GM18507 (cell line): ENCODE results near the gene CLMP.
A peak's percentile ranks its signal among the peaks of the same experiment; 100 is the strongest.
"Not testable (repeated sequence)": the region's sequence is repeated elsewhere in the genome, so short reads cannot be mapped to it uniquely, and the experiment has no call there.

Source experiments
- DNase-seq: peaks from one replicate; pipeline ENCODE4 v3.0.0; 2011; ENCODE audit warnings: low read depth; ENCODE audit not compliant: insufficient read length; ENCODE audit errors: extremely low spot score
- FAIRE-seq: peaks from 2 replicates; lab custom pipeline; 2011; peaks lifted over from hg19 to GRCh38; lab: Jason Lieb, UNC

The CLMP gene

DNA sequence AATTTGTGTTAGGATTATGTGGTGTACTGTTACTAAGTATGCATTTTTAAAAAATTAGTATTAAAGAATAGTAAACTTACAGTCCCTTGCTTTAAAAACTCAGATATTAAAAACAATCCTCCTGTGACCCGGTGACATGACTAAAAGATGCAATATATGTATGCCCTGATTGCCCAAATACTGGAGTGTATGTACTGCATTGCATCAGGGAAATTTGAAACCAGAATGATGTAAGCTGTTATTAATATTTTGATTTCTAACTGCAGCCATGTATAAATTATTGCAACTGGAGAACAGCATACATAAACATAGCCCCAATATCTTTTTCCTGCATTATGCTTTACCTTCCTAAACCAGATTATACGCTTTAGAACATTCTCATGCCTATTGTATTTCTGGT lies 129.4 kb downstream of the CLMP start:
- no peak for FAIRE-seq
- no peak for DNase-seq

DNA sequence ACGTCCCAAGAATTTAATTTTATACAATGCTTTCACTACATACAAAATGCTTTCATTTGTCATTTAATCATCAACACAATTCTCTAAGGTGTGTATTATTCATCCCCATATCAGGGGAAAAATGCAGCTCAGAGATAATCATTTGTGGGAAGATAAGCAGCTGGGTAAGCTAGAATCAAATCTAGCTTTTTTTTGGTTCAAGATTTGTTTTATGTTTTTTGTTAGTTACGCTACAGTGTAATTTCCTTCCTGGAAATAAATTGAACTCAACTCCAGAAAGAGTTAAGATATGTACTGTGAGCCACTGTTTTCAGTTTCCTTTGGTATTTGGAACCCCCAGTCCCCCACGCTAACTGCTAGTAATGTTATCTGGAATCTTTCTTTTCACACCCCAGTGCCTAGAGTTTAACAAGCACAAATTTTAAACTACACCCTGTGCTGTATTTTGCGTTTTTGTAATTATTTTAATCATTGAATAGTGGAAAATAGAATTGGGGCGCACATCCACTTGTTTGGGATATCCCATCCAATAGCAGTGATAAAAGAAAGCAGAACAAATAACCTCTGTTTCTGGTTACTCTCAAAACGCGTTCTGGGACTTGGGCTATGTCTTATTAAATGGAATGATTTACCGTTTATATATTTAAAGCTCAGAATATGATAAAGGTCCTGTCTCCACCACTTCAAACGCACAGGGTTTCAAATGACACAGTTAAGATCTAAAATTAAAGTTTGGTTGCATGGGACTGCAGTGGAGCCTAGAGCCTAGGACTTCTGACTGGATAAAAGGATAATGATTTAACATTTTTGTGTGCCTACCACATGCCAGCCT lies 131.0 kb downstream of the CLMP start:
- DNase-seq = no peak
- no peak for FAIRE-seq

DNA sequence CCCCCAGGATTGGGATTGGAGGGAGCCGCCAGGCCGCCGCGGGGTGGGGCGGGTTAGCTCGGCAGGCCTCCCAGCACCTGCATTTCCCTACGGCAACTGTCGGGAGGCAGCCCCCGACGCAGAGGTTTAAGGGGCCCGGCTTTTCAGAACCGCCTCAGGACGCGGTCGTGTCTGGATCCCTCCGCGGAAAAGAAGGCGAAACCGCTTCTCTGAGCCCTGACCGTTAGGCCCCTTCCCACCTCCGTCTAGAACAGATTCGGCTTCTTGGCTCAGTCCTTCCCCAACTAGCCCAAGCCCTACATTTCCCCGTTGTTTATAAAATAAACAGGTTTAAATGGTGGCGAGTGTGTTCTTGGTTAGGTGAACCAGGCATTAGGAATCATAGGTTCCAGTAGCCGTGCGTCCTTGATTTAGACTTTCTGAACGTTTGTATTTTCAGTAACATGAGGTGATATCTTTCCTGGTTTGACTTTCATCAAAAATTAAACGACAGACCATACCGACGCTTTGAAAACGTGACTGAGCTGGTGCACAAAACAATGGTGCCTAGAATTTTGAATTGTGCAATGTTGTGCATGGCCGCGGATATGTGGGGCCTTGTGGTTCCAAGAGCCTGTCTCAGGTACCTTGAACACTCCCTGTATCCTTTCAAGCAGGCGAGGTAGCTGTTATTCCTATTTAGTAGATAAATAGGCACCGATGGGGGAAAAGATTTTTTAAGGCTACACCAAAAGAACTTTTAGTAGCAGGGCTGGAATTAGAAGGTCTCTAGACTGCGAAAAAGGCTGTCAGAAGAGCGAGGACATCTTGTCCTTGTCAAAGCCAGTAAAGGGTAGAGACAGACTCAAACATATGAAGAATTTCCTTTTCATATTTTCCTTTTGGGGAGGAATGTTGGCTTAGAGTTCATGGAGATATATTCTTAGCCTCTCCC lies 131.9 kb downstream of the CLMP start:
- FAIRE-seq (no peak), DNase-seq (no peak)

DNA sequence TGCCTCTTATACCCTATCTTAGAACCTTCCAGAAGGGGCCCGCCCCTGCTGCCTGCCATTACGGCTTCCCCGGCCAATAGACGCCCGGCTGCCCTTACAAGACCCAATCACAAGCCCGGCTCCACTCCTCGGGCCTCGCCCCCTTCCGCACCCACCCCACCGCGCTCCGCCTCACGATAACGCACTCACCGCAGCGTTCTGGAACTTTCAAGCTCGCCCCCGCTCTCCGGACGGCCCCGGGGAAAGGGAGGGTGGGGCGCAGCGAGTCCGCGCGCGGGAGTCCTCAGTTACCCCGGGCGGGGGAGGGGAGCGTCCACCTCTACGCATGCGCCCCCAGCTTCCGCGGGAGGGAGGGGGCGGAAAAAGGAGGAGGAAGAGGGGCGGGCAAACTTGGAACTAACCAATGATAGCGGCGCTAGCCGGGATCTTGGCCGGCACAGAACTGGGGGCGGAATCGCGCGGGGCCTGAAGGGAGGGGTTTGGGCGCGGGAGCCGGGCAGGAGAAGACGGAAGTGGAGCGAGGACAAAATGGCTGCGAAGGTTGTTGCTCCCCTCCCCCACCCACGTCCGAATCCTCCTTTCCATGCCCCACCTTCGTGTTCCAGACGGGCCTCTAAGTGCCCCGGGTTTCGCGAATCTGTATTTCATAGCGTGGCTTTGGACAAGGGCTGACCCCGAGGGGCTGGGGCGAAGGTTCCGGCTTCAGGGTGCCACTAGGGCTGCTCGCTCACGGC lies 132.7 kb downstream of the CLMP start:
- peak; percentile 94 for FAIRE-seq
- peak; percentile 76 for DNase-seq

DNA sequence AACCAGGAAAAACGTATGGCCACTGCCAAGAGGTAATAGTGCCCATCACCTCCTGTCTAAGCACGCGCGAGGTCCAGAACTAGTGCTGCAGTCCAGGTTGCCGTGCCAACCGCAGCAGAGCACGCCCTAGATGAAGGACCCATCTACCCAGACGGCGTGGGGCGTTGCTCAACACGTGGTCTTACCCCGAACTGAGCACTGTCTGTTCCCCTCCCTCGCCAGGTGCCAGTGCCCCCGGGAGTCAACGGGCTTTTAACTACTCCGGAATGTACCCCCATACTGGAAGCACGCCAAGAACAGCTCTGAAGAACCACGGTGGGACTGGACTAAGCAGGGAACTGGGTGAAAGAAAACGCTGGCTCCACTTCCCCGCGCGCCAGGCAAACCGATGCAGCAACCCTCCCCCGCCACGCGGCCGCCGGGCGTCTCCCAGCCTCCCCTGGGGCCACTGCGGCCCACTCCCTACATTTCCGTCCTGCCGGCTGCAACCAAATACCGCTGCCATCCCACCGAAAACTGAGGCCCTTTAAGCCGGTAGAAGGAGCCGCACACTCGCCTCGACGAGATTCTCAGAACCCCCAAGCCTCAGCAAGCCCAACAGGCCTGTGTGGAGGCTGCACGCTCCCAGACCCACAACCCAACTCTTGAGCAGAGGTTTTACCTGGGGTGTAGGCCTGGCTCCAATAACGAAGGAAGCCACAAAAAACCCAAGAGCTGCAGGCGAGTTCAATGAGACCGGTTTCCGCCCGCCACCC lies 133.5 kb downstream of the CLMP start, which contains the start of gene HSPA8:
HSPA8 (minus strand) TSS at position 734 of the 755 bp plus-strand sequence. CDS start 812 bp downstream, outside the sequence.
- FAIRE-seq (no peak), DNase-seq (no peak)

- DNase-seq = no peak
- FAIRE-seq = no peak
Measured at GRCh38 chr11:123060277-123061000, 134.6 kb downstream of the CLMP start.

DNA sequence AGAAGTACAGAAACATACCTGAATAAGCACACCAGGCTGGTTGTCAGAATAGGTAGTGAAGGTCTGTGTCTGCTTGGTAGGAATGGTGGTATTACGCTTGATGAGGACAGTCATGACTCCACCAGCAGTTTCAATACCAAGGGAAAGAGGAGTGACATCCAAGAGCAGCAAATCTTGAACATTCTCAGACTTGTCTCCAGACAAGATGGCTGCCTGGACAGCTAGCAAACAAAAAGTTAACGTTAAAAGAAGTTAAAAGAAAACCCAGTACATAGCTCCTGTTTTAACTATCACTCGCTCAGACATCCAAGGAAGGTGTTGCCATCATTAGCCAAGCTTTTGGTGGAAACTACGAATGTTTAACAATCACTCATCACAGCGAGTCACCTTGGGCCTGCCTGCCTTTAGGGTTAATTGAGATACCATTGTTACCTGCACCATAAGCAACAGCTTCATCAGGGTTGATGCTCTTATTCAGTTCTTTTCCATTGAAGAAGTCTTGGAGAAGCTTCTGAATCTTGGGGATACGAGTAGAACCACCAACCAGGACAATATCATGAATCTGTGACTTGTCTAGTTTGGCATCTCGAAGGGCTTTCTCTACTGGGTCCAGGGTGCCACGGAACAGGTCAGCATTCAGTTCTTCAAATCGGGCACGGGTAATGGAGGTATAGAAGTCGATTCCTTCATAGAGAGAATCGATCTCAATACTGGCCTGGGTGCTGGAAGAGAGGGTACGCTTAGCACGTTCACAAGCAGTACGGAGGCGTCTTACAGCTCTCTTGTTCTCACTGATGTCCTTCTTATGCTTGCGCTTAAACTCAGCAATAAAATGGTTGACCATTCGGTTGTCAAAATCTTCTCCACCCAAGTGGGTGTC lies 135.8 kb downstream of the CLMP start:
- not testable (repeated sequence) for FAIRE-seq, DNase-seq

GRCh38 chr11:123057661-123058305 lies 137.3 kb downstream of the CLMP start:
- FAIRE-seq = no peak
- DNase-seq = no peak

GRCh38 chr11:123056835-123057491 lies 138.1 kb downstream of the CLMP start:
- FAIRE-seq = no peak

DNA sequence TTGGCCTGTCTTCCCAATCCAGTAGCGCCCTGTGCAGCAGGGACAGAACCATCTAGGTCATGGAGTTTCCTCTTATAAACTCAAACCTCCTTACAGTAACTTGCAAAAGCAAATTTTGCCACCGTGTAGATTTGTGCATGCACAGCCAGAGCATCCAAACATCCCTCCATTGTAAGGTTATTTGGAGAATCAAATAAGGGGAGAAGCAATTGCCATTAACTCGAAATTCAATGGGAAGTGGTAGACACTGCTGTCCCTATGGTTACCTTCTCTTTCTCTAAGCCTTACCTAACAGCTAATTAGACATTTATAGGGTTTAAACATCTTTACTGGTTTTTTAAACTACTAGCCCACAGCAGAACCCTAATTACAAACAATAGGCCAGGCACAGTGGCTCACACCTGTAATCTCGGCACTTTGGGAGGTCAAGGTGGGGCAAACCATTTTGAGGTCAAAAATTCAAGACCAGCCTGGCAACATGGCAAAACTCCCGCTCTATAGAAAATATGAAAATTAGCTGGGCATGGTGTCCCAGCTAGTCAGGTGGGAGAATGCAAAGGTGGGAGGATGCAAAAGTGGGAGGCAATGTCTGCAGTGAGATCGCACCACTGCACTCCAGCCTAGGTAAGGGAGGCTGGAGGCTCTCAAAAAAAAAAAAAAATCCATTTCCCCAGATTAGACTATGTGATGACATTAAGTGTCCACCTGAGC lies 139.7 kb downstream of the CLMP start:
- FAIRE-seq = no peak
- no peak for DNase-seq

More at GRCh38 chr11:123056835-123057491, 138.1 kb downstream of the CLMP start:
- DNase-seq = no peak

DNA sequence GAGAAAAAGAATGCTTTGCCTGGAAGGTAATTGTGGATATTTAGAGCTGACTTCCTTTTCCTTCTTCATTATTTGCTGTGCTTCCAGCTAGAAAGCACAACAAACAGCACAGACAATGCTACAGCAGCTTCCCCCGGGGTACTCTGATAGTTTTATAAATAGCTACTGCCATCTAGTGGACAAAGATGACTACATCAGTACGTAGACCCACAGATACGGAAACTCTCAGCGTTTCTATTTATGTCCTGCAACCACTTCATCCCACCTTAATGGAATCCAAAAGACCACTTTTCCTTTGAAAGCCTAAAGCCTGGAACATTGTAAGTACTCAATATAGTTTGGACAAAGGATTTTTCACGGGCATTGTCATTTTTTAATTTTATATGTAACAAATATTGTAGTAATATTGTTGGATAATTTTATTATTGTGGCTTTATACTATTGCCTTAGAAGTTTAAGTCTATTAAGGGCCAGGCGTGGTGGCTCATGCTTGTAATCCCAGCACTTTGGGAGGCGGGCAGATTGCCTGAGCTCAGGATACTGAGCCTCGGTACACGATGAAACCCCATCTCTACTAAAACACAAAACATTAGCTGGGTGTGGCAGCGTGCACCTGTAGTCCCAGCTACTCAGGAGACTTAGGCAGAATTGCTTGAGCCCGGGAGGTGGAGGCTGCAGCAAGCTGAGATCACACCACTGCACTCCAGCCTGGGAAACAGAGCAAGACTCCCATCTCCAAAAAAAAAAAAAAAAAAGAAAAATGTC lies 140.6 kb downstream of the CLMP start:
- DNase-seq (no peak), FAIRE-seq (peak; percentile 60)

GRCh38 chr11:123052901-123053721 lies 141.9 kb downstream of the CLMP start:
- DNase-seq = no peak
- FAIRE-seq = no peak

DNA sequence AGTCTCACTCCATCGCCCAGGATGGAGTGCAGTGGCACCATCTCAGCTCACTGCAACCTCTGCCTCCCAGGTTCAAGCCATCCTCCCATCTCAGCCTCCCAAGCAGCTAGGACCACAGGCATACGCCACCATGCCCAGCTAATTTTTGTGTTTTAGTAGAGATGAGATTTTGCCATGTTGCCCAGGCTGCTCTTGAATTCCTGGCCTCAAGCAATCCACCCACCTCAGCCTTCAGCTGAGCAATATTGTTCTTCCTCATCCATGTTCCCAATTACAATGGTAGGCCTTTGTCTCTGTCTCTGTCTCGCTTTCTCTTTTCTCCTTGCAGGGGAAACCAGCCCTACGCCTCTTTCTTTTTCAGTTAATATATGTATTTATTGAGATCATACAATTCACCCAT lies 143.4 kb downstream of the CLMP start:
- no peak for FAIRE-seq
- DNase-seq = no peak

- FAIRE-seq (no peak), DNase-seq (no peak)
Measured at GRCh38 chr11:123051146-123051545, 143.9 kb downstream of the CLMP start.
